KBM-7 (cell line): Measurements from ENCODE around the gene PRKCA.
"Not testable (repeated sequence)": the region's sequence is repeated elsewhere in the genome, so short reads cannot be mapped to it uniquely, and the experiment has no call there.

Experiments
- DNase-seq: peaks from one replicate; pipeline ENCODE4 v3.0.0-alpha.2; 2015
- in situ Hi-C: fragments of 300-500 bp; cut with MboI; formaldehyde crosslinking; loops from 2 replicates; pipeline ENCODE4 v1.14.3; 2020; ENCODE audit warnings: low sequenced_read_pairs, low pct_unique_long_range_greater_than_20kb, mixed read lengths

The PRKCA gene

DNA sequence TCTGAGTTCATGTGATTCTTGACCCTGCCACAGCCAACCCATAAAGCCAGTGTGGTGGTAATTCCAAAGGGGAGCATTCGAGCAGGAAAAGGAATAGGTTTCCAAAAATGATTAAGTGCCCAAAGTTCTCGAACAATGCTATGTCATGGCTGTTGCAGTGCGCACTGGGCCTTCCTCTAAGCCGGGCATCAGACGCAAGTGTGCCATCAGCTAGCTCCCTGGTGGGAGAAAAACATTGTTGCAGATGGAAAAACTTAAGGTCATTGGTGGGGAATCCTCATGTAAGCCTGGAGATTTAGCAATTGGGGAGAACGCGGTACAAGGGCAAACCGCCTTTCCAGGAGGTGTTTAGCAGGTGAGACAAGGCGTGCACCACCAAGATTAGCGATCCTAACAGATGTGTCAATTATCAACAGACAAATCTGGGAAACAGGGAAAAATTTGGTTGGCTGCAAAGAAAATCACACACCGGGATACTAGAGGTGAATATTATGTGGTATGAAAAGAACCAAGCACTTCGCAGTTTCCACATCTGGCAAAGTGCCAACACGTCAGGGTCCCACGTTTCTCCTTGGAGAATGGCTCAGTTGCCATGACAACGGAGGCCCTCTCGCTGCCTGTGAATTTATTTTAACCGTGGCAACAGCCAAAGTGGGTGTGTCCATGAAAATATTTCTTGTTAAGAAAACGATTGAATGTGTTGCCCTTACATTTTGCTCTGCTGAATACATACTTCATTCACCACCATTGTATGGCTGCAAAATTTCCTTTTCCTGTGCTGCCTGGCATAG, 414.0 kb downstream of the PRKCA start:
- in situ Hi-C loops, result no loop called here
- DNase-seq, result no peak

GRCh38 chr17:66717641-66718058, 415.2 kb downstream of the PRKCA start:
- in situ Hi-C loops, result no loop called here
- no peak for DNase-seq

- in situ Hi-C loops, result loop anchor here (10.0 kb wide), 1 partner anchor 175 kb away; no protein-coding TSS in a partner anchor
- no peak for DNase-seq
Measured at GRCh38 chr17:66720027-66720426, 417.6 kb downstream of the PRKCA start.

GRCh38 chr17:66720567-66720966, 418.2 kb downstream of the PRKCA start:
- in situ Hi-C loops, result loop anchor here (10.0 kb wide), 1 partner anchor 174 kb away; no protein-coding TSS in a partner anchor
- no peak for DNase-seq

DNA sequence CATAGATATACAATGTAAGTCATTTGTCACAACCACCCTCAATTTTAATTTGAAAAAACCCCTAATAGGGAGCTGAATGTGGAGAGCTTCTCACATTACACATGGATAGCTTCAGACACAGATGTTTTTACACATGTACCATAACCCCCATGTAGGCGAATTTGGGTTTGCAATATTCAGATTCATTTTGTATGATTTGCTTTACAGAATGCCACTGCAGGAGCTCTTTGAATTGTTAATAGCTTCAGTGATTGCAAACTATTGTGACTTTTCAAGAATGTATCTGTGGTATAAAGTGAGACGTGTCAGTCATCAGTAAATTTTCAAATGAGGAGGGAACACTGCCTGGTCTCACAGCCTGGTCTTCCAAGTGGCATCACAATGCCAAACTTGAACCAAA, 419.9 kb downstream of the PRKCA start:
- no peak for DNase-seq
- in situ Hi-C loops, result loop anchor here (10.0 kb wide), 1 partner anchor 172 kb away; no protein-coding TSS in a partner anchor

DNA sequence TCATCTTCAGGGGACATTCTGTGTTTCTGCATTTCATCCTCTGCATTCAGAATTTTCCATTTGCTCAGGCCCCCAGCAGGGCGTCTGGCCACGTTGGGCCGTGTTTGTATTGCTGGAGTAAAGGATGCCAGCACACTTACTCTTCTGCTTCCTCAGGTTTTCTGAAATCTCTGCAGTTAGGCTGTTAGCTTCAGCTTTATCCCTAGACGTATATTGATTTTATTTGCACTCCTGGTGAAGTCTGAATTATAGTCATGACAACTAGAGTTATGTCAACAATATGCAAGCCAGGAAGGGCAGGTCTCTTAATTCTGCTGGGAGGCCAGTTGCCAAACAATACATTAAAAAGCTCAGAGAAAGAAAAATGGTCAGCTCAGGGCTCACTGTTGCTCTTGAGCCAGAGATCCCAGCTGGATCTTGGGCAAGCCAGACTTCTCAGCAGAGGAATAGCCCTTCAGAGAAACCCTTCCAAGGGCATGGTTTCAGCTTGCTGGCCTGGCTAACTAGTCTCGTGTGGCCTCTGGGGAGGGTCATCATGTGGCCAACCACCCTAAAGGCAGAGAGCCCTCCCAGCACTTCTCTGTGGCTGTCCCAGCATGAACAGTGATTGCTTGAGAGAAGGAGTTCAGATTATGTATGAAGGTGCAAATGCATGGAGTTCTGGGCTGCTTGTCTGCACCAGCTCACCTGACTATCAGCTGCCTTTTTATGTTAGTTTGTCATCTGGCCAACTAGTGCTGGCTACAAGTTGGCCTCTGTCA, 422.3 kb downstream of the PRKCA start:
- DNase-seq, result no peak
- in situ Hi-C loops, result loop anchor here (10.0 kb wide), 1 partner anchor 170 kb away; no protein-coding TSS in a partner anchor

- DNase-seq, result not testable (repeated sequence)
- in situ Hi-C loops, result loop anchor here (10.0 kb wide), 1 partner anchor 169 kb away; no protein-coding TSS in a partner anchor
Measured at GRCh38 chr17:66725438-66725837, 423.0 kb downstream of the PRKCA start.

- in situ Hi-C loops, result loop anchor here (10.0 kb wide), 1 partner anchor 169 kb away; no protein-coding TSS in a partner anchor
- no peak for DNase-seq
Measured at GRCh38 chr17:66725956-66726355, 423.5 kb downstream of the PRKCA start.

GRCh38 chr17:66726371-66726770, 424.0 kb downstream of the PRKCA start:
- DNase-seq, result no peak
- in situ Hi-C loops, result loop anchor here (10.0 kb wide), 1 partner anchor 168 kb away; no protein-coding TSS in a partner anchor

DNA sequence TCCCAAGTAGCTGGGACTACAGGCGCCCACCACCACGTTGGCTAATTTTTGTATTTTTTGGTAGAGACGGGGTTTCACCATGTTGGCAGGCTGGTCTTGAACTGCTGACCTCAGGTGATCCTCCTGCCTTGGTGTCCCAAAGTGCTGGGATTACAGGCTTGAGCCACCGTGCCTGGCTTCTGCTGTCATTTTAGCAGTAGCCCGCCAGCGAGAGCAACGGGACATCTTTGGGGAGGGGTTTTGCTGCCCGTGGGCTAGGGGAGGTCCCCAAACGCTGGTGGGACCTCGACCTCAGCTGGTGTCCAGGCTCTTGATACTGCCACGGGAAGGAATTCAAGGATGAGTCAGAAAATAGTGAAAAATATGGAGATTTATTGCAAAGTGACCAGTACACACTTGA, 424.4 kb downstream of the PRKCA start:
- in situ Hi-C loops, result loop anchor here (10.0 kb wide), 1 partner anchor 168 kb away; no protein-coding TSS in a partner anchor
- DNase-seq, result no peak

- peak; percentile 70 for DNase-seq
- in situ Hi-C loops, result loop anchor here (10.0 kb wide), 1 partner anchor 167 kb away; no protein-coding TSS in a partner anchor
Measured at GRCh38 chr17:66727634-66728570, 425.5 kb downstream of the PRKCA start.

- no peak for DNase-seq
- in situ Hi-C loops, result no loop called here
Measured at GRCh38 chr17:66730461-66730923, 428.1 kb downstream of the PRKCA start.

DNA sequence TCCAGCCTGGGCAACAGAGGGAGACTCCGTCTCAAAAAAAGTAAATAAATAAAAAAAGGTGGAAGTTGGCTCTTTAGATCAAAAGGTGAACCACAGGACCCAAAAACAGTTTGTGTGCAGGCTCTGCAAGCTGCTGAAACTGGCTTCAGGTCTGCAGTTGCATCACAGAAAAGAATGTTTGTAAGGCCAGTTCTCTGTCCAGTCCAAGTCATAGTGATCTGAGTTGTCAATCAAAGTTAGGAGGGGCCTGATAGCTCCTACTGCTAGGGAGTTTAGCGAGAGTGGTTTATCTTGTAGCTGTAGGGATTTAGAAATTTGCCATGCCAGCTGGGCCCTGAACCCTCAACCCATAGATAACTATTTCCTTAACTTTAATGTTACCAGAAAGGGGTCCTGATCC, 431.3 kb downstream of the PRKCA start:
- DNase-seq, result no peak
- in situ Hi-C loops, result no loop called here

DNA sequence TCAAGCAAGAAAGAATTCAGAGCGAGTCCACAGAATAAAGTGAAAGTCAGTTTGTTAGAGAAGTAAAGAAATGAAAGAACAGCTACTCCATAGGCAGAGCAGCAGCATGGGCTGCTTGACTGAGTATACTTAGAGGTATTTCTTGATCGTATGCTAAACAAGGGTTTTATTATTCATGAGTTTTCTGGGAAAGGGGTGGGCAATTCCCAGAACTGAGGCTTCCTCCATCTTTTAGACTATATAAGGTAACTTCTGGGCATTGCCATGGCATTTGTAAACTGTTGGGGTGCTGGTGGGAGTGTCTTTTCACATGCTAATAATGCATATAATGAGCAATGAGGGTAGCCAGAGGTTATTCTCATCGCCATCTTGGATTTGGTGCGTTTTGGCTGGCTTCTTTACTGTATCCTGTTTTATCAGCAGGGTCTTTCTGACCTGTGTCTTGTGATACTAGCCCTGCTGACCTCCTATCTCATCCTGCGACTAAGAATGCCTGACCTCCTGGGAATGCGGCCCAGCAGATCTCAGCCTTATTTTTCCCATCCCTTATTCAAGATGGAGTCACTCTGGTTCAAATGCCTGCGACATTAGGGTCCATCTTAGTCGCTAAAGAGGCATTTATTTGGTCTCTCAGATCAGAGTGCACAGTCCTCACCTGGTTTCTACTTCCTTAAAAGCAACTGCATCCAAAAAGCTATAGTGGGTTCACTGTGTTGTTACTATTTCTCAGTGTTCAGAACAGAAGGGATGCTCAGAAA, 432.0 kb downstream of the PRKCA start:
- in situ Hi-C loops, result no loop called here
- no peak for DNase-seq

DNA sequence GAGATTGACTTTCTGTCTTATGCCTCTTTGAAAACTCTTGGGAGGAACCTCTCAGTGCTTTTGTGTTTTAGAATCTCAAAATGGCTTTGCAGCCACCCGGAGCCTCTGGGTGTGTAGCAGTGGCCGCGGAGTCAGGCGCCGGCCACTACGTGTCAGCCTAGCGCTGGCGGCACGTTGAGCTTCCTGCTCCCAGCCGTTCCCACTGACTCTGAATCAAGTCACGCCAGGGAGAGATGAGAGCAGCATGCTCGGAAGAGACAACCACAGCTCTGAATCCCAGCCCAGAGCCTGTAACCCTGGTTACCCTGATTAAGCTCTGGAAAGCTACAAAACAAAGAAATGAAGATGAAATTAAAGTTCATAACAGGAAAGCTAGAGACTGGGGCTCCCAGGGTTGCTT, 435.1 kb downstream of the PRKCA start:
- DNase-seq, result no peak
- in situ Hi-C loops, result no loop called here

DNA sequence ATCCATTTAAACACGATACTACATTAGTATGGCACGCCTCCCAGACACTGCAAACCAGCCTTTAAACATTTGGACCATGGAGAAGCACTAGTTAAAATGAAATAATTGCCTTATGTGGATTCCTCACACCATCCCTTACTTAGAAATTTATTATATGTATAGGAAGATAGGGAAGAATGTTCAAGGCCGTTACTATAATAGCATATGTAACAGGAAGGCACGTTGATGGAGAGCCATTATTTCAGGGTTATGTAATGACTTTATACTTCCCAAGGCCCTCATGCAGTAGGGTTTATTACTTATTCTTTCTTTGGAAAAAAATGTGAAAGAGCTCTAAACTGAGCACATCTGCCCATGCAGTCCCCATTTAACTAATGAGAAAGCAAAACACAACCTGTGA, 435.9 kb downstream of the PRKCA start:
- DNase-seq, result no peak
- in situ Hi-C loops, result no loop called here

DNA sequence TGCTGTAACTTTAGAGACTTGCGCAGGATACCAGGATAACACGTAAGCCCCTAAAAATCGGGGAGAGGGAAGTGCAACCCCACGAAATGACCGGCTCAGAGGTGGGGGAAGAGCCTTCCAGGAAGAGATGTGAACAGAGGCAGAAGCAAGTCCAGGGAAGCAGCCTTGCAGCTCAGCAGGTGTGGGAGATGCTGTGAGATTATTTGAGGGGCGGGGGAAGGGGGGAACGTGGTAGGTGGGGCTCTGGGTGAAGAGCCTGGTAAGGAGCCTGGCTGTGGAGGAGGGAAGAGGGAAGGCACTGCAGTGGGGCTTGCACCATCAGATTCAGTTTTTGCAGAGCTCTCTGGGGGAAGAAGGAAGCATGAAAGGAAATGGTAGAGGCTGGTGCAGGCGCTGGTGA, 437.1 kb downstream of the PRKCA start:
- in situ Hi-C loops, result no loop called here
- DNase-seq, result no peak

DNA sequence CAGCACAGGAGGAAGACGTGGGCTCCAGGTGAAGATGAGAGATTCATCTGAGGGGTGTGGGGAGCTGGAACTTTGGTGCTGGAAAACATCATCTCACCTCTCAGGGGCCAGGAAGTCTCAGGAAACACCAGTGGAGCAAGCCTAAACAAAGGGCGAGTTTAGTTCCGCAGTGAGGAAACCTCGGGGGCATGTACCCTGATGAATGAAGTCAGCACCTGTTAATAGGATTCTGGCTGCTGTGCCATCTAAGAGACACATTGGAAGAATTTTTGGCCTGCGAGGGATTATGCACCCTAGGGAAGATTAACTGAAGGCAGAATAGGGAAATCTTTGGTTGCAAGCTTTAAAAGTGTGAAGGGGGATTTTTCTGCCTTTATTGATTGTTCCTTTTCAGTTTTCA, 437.8 kb downstream of the PRKCA start:
- in situ Hi-C loops, result no loop called here
- no peak for DNase-seq
